Measurements from ENCODE around the gene RNF157.

The RNF157 gene

GRCh38 chr17:76240461-76241203 lies at the start of gene RNF157:
Gene RNF157, minus strand, starts transcription at chr17:76240493. Its CDS starts 253 bp downstream, at chr17:76240240.
- H3K27ac ChIP-seq = peak within 1 kb of the TSS in 12 of 21 experiments; percentile 1 to 70 (median 40)

GRCh38 chr17:76281573-76282371 lies 41.5 kb upstream of the RNF157 start:
- H3K27ac ChIP-seq = no peak overlapping the region

More at GRCh38 chr17:76240461-76241203, at the start of gene RNF157:
- peak within 1 kb of the TSS; percentile 31 to 58 (median 50) for H3K4me3 ChIP-seq

DNA sequence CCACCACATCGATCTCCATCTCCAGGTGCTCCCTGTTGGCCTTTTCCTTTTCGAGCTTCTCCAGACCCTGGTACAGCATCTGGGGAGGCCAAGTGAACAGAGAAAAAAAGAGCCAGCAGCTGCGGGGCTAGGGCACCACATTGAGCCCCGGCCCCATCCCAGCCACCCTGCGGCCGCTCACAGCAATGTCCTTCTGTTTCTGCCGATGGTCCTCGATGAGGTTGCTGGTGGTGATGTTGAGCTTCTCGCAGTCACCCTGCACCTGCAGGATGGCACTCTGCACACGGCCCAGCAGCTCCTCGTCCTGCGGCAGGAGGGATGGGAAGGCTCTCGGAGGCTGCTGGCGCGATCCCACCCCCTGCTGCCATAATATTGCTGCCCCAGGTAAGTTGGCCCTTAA lies 40.4 kb upstream of the RNF157 start:
- Histone ChIP-seq H3K4me3 (no peak overlapping the region), H3K27ac (no peak overlapping the region)

More at GRCh38 chr17:76281573-76282371, 41.5 kb upstream of the RNF157 start:
- no peak overlapping the region for H3K4me3 ChIP-seq

- no peak overlapping the region for H3K27ac ChIP-seq
- H3K4me3 ChIP-seq = no peak overlapping the region
Measured at GRCh38 chr17:76279742-76280287, 39.5 kb upstream of the RNF157 start.

DNA sequence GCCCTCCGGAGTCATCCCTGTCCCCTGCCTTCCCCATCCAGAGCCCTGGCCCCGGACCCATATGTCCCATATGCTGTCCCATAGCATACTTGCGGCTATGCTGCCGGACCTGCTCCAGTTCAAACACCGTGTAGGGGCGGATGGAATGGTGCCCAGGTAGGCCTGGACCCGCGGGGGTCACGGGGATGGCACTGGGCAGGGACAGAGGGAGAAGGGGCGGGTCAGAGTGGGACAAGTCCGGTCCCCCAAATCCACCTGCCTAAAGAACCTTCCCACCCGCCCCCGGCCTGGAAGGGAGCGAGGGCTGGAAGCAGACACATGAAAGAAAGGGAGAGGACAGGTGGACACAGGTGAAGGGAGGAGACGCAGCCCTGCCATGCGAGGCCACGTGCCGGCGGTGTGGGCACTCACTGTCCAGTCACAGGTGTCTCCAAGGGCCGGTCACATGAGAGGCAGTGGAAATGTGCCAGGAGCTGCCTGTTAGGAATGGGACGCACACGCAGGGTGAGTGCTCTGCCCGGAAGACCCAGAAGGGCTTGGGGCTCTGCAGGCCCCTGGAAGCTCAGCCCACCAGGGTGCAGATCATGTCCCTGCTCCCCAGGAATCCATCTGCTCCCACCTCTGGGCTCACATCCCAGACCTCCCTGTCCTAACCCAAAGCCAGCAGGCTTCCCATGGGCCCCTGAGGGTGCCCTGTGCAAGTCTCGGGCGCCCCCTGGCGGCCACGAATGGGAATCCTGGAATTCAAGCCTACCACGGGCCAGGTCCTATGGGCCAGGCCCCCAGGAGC lies 38.9 kb upstream of the RNF157 start:
- no peak overlapping the region for H3K27ac ChIP-seq

GRCh38 chr17:76278268-76278908 lies 38.1 kb upstream of the RNF157 start:
- H3K27ac ChIP-seq = no peak overlapping the region
- H3K4me3 ChIP-seq = no peak overlapping the region

More for the DNA sequence above, 38.9 kb upstream of the RNF157 start:
- H3K4me3 ChIP-seq = no peak overlapping the region

- H3K27ac ChIP-seq = peak overlapping the region in 5 of 21 experiments; percentile 6 to 57 (median 11)
- no peak overlapping the region for H3K4me3 ChIP-seq
Measured at GRCh38 chr17:76277300-76278267, 37.3 kb upstream of the RNF157 start.

- Histone ChIP-seq H3K27ac (peak overlapping the region in 9 of 21 experiments; percentile 6 to 57 (median 31)), H3K4me3 (no peak overlapping the region)
Measured at GRCh38 chr17:76276461-76277299, 36.4 kb upstream of the RNF157 start.

GRCh38 chr17:76276069-76276431 lies 35.8 kb upstream of the RNF157 start:
- Histone ChIP-seq H3K4me3 (no peak overlapping the region), H3K27ac (peak overlapping the region in 1 of 21 experiments; percentile 43)

GRCh38 chr17:76275382-76276068 lies 35.2 kb upstream of the RNF157 start:
- no peak overlapping the region for H3K27ac ChIP-seq
- no peak overlapping the region for H3K4me3 ChIP-seq

DNA sequence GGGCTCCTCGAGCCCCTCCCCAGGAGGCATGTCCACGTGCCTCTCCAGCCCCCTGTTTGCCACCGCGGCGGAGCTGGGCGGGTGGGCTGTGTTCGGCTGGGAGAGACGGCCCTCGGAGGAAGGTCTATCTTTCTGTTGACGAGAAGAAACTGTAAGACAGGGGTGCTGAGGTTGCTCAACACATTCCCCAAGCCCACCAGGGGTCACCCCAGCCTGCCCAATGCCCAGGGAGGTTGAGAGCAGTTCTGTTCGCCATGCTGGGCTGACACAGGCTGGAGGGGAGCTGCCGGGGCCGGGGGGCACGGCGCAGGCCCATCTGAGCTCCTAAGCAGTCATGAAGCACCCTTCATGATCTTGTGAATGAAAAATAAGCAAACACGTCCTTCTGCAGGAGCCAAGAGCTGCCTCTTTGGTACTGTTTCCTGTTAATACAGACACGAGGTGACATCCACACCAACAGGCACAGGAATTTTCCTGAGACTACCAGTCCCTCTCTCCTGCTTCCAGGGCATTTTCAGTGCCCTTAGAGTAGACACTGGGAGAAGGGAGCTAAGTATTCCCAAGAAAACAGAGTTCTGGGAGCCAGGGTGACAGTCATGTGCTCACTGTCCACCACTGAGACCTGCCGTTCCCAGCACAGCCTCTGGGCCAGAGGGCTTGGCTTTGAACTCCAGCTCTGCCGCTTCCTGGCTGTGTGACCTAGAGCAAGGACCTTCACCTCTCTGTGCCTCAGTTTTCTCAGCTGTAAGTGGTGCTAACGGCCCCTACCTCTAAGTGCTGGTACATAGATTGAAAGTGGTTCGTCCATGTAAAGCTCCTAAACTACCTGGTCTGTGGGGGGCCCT lies 34.0 kb upstream of the RNF157 start:
- no peak overlapping the region for H3K4me3 ChIP-seq
- H3K27ac ChIP-seq = peak overlapping the region in 5 of 21 experiments; percentile 31 to 86 (median 47)

- H3K27ac ChIP-seq = peak overlapping the region in 11 of 21 experiments; percentile 31 to 99 (median 86)
- no peak overlapping the region for H3K4me3 ChIP-seq
Measured at GRCh38 chr17:76273445-76274111, 33.3 kb upstream of the RNF157 start.

DNA sequence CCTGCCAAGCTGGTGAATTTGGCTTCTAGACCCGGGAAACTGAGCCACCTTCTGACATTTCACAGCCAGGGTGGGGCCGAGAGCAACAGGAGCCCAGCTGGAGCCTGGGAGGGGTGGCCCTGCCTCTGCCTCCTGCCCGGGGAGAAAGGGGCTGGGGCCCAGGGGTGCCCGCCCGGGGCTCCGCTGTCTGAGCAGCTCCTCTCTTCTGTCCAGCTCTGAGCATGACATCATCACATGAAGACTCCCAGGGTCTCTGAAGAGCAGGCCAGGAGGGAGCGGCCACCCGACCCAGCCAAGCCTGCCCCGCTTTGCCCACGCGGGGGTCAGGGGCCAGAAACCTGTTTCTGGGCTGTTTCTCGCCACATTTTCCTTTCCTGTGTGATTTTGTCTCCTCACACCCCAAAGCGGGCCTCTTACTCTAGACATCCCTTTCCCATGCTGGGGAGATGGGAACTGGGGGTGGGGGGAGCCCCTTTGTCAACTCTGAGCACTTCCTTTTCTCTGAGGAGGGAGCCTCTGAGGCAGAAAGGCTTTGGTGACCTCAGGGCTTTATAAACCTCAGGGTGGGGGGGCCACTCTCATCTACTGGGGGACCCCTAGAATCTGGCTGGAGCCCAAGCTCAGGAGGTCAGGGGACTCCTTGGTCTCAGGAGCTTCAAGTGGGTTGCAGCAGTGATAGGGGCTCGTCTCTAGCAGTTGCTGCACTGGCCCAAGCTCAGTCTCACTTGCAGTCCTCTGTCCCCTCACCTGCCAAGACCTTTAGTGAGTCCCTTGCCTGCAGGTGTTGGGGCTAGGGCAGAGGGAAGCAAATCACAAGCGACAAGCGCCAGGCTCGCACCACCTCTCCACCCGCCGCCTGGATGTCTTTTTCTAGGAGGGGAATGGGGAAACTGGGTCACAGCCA lies 32.5 kb upstream of the RNF157 start:
- peak overlapping the region; percentile 14 to 99 (median 81) for H3K27ac ChIP-seq

More for the DNA sequence above, 32.5 kb upstream of the RNF157 start:
- H3K4me3 ChIP-seq = peak overlapping the region in 5 of 7 experiments; percentile 27 to 41 (median 40)

Data from skin epidermis (tissue), 12 donors.